HepG2 (cell line): Measurements from ENCODE around the gene CLDN7. TPM values are rescaled to one million over a fixed set of nuclear protein-coding genes. Genes with fewer than 3 reads are reported as not detected.

Source experiments
- ATAC-seq: fragments of 200-7000 bp; cut with Tn5 transposase; 3 replicates; pipeline ENCODE4 v1.9.1; 2020; ENCODE audit warnings: mild to moderate bottlenecking, moderate library complexity
- BruUV-seq: library from RNA; stranded (reverse); fragments of 400-500 nt; replicated peaks from 2 replicates; lab custom pipeline; 2021; lab: Mats Ljungman, UMichigan
- CTCF ChIA-PET: fragments of 300-600 bp; formaldehyde crosslinking; extraction: SDS; loops from one replicate; lab custom pipeline; 2021; ENCODE audit warnings: low total read pairs, inconsistent platforms, low intra/inter-chr PET ratio; lab: Yijun Ruan, JAX
- POLR2A ChIA-PET: fragments of 350-600 bp; sonication (Branson Sonifier 250); formaldehyde crosslinking; loops from one replicate; lab custom pipeline; 2020; ENCODE audit warnings: antibody characterized with exemption, inconsistent platforms; lab: Yijun Ruan, JAX
- DNase-seq: peaks from one replicate; pipeline ENCODE4 v3.0.0-alpha.2; 2015; ENCODE audit warnings: low spot score
- FAIRE-seq: peaks from 3 replicates; lab custom pipeline; 2011; peaks lifted over from hg19 to GRCh38; lab: Jason Lieb, UNC
- H2AFZ ChIP-seq: one replicate; pipeline ENCODE4 v1.6.1; 2011; ENCODE audit warnings: low read length, inconsistent platforms
- H3K27ac ChIP-seq: fragments of 300-600 bp; 3 replicates; pipeline ENCODE4 v1.8.0; 2011; ENCODE audit warnings: mixed run types, mild to moderate bottlenecking, mixed read lengths, low read length, inconsistent platforms; ENCODE audit not compliant: insufficient read depth; ENCODE audit errors: extremely low read length
- H3K27me3 ChIP-seq, 2 experiments: fragments of 200-600 bp in 1 of 2; 2 replicates in 1 of 2; 3 replicates in 1 of 2; pipeline versions ENCODE4 v1.6.0 to v1.8.0; 2011; ENCODE audit warnings: low read length in 2 of 2, mild to moderate bottlenecking in 2 of 2, moderate library complexity in 2 of 2, inconsistent platforms in 1 of 2; ENCODE audit not compliant: insufficient read depth in 2 of 2, control insufficient read depth in 1 of 2
- H3K36me3 ChIP-seq, 2 experiments: fragments of 200-600 bp in 1 of 2; replicated peaks in 1 of 2; 2 replicates in 1 of 2; 3 replicates in 1 of 2; pipeline versions ENCODE4 v1.5.1 to v1.8.0; 2011; ENCODE audit warnings: low read length in 2 of 2, inconsistent platforms in 1 of 2; ENCODE audit not compliant: insufficient read depth in 2 of 2, control insufficient read depth in 1 of 2
- H3K4me1 ChIP-seq: 2 replicates; pipeline ENCODE4 v1.5.1; 2012; ENCODE audit warnings: low read length, inconsistent platforms; ENCODE audit not compliant: insufficient read depth
- H3K4me2 ChIP-seq: 2 replicates; pipeline ENCODE4 v1.6.0; 2011; ENCODE audit warnings: low read depth, low read length, inconsistent platforms
- H3K4me3 ChIP-seq, 3 experiments: fragments of 200-600 bp in 1 of 3; sonication (generic), shearing (Covaris generic) in 1 of 3; replicated peaks in 1 of 3; 2 replicates each; pipeline ENCODE4 v1.5.1; 2011 to 2016; ENCODE audit warnings: low read length in 3 of 3, inconsistent platforms in 2 of 3, low read depth in 2 of 3, mild to moderate bottlenecking in 2 of 3, control low read depth in 1 of 3, mixed read lengths in 1 of 3; ENCODE audit not compliant: insufficient read depth in 1 of 3
- H3K79me2 ChIP-seq: one replicate; pipeline ENCODE4 v1.6.1; 2011; ENCODE audit warnings: low read length, inconsistent platforms; ENCODE audit not compliant: insufficient read depth
- H3K9ac ChIP-seq: 2 replicates; pipeline ENCODE4 v1.6.0; 2011; ENCODE audit warnings: mild to moderate bottlenecking, low read depth, low read length, inconsistent platforms; ENCODE audit not compliant: insufficient read depth
- H3K9me3 ChIP-seq: 2 replicates; pipeline ENCODE4 v1.5.1; 2012; ENCODE audit warnings: mild to moderate bottlenecking, low read length
- H4K20me1 ChIP-seq: 2 replicates; pipeline ENCODE4 v1.6.0; 2011; ENCODE audit warnings: inconsistent platforms, mild to moderate bottlenecking, low read length, moderate library complexity; ENCODE audit not compliant: insufficient read depth
- ARHGAP35 ChIP-seq: sonication (generic); formaldehyde crosslinking; IDR thresholded peaks from 2 replicates; pipeline ENCODE4 v1.9.0; 2022; ENCODE audit warnings: mild to moderate bottlenecking, inconsistent platforms, moderate library complexity, missing genetic modification reagents, borderline replicate concordance
- HNRNPUL1 ChIP-seq: fragments of 200-400 bp; formaldehyde crosslinking; IDR thresholded peaks from 2 replicates; pipeline ENCODE4 v1.6.1; 2017; ENCODE audit warnings: low read depth, mild to moderate bottlenecking, low read length, moderate library complexity
- MYC ChIP-seq: sonication (generic); formaldehyde crosslinking; IDR thresholded peaks from 2 replicates; pipeline ENCODE4 v1.9.0; 2021; ENCODE audit warnings: missing genetic modification reagents, borderline replicate concordance
- NPAS2 ChIP-seq: sonication (generic); formaldehyde crosslinking; IDR thresholded peaks from 2 replicates; pipeline ENCODE4 v1.8.0; 2022; ENCODE audit warnings: mild to moderate bottlenecking, missing genetic modification reagents, borderline replicate concordance
- SMC3 ChIP-seq: IDR thresholded peaks from 2 replicates; pipeline ENCODE4 v1.6.1; 2011; ENCODE audit warnings: low read length, improper control_type of control experiment
- ZFP41 ChIP-seq: sonication (generic); formaldehyde crosslinking; IDR thresholded peaks from 2 replicates; pipeline ENCODE4 v1.4.0; 2020; ENCODE audit warnings: mild to moderate bottlenecking, missing genetic modification reagents, borderline replicate concordance
- ZNF546 ChIP-seq: sonication (generic); formaldehyde crosslinking; conservative IDR thresholded peaks from 2 replicates; pipeline ENCODE4 v1.8.1; 2023; ENCODE audit warnings: mild to moderate bottlenecking, missing genetic modification reagents
- ZNF644 ChIP-seq: IDR thresholded peaks from 2 replicates; pipeline ENCODE4 v1.6.1; 2016; ENCODE audit warnings: low read depth
- WGBS: methylation state at CpG from one replicate; pipeline ENCODE4 v1.1.6; 2017; ENCODE audit warnings: low lambda C conversion rate; 5-methylcytosine and 5-hydroxymethylcytosine counted together
- in situ Hi-C: cut with HindIII; loops from 2 replicates; pipeline ENCODE4 v1.10.0; 2017; ENCODE audit warnings: low pct_unique_long_range_greater_than_20kb; ENCODE audit not compliant: extremely low pct_ligation_motif_present
- intact Hi-C: fragments of 100-400 bp; cut with micrococcal nuclease; formaldehyde crosslinking; loops from one replicate; pipeline ENCODE4 v1.10.0; 2022; ENCODE audit not compliant: unreplicated experiment
- polyA plus RNA-seq, 8 experiments: library from polyadenylated mRNA; depleted of rRNA in 3 of 8; stranded (reverse) in 7 of 8; unstranded in 1 of 8; fragments of >200 nt; fragmentation: Illumina TruSeq in 4 of 8; extraction: Trizol in 4 of 8; gene quantifications; 2 replicates each; pipeline versions ENCODE4 v1.2.1 to v1.2.3, GENCODE V29; 2011 to 2016; ENCODE audit warnings: low read depth in 4 of 8, missing spikeins in 1 of 8, mixed read lengths in 1 of 8; ENCODE audit not compliant: insufficient read depth in 1 of 8
- total RNA-seq, 5 experiments: library from RNA; depleted of rRNA; stranded (reverse); fragments of >200 nt; fragmentation: Illumina TruSeq; extraction: Trizol; gene quantifications; 2 replicates each; pipeline ENCODE4 v1.2.3, GENCODE V29; 2016; ENCODE audit warnings: low read depth in 1 of 5
- TF ChIP-seq, protein P1 (sequence below): sonication (generic); formaldehyde crosslinking; IDR thresholded peaks from 2 replicates; pipeline ENCODE4 v1.8.0; 2023; ENCODE audit warnings: mild to moderate bottlenecking, missing genetic modification reagents
- TF ChIP-seq, protein P2 (sequence below): sonication (generic); formaldehyde crosslinking; IDR thresholded peaks from 2 replicates; pipeline ENCODE4 v1.4.0; 2020; ENCODE audit warnings: missing genetic modification reagents
- TF ChIP-seq, protein P3 (sequence below): sonication (generic); formaldehyde crosslinking; IDR thresholded peaks from 2 replicates; pipeline ENCODE4 v1.8.1; 2022; ENCODE audit warnings: low read depth, mild to moderate bottlenecking, missing genetic modification reagents

Gene CLDN7
- total and polyA plus RNA-seq, 2 of the 13 experiments (the other 11 are each of a cell fraction or from before 2014, with no cell fraction given) = not detected

DNA sequence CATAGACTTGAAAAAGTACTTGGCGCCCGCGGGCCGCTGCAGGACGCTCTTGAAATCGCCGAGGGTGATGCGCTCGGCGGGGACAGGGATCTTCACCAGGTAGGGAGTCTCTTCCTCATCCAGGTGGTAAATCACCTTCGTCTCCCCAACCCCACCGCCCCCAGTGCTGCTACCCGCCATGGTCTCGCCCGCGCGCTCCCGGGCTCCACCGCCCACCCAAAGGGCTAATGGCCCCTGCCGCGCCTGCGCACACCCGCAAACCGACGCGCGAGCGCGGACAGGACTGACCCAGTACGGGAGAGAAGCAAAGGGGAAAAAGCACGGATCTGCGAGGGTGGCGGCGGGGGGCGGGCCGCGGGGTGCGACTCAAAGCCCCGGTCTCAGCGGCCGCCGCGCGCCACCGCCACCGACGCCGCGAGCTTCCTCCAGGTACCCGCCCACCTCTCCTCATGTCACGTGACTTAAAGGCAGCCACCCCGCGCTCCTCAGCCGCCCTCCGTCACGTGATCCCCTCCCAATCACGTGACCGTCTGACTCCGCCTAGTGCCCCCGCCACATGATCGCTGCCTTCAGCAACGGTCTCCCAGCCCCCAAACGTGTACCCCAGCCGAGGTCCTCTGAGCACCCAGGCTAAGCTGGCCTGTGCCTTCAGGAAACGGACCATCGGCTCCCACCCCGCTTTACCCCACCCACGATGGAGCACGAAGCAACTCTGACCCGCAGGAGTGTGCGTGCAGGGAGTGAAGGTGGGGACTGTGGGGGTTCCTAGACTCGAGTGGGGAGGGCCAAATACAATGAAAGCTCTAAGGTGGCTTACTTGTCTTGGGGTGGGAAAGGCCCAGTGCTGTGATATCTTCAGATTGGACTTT is 28.0 kb downstream of the CLDN7 start, which contains the start of gene DVL2:
TSS of gene DVL2 (minus strand) at position 435 of the 869 bp plus-strand sequence. CDS start at position 180, 255 bp downstream.
- intact Hi-C loops = loop anchor here (10.0 kb wide), 1 partner anchor 60 kb away; the partner anchor contains the start of gene ASGR1
- DNase-seq (peak; percentile 88), FAIRE-seq (peak; percentile 84), ATAC-seq (peak; percentile 62)
- Histone ChIP-seq H3K9me3 (no peaks in the 10 kb centered on the region), H3K4me2 (peak within 1 kb of the TSS; percentile 92), H4K20me1 (peaks cover 13% of the 10 kb centered on the region; the same call in 1 of the 2 replicates), H3K79me2 (peaks cover 63% of the 10 kb centered on the region), H3K4me1 (peaks cover 53% of the 10 kb centered on the region), H3K27ac (peak within 1 kb of the TSS; percentile 79), H3K9ac (peak within 1 kb of the TSS; percentile 83), H3K36me3 (peaks cover 22 to 44% of the 10 kb centered on the region in 2 experiments), H2AFZ (no peak within 1 kb of the TSS), H3K27me3 (no peaks in the 10 kb centered on the region; a peak in 1 of 5 replicates), H3K4me3 (peak within 1 kb of the TSS; percentile 66 to 93 (median 89))
- in situ Hi-C loops = no loop called here
- WGBS = 2% methylated on average over 39 of the region's 72 CpGs
- POLR2A ChIA-PET = interaction anchor here (0.7 to 8.9 kb wide), 21 partner anchors 8 to 222 kb away, joined by 3 to 140 read pairs (median 5); partner anchors contain the start of genes ACADVL, ASGR1, ASGR2 and CTDNEP1
- CTCF ChIA-PET = no interaction called here
- TSS peak; percentile 45 for BruUV-seq
- peak; percentile 93 for TF ChIP-seq MYC (CRISPR knock-in tag)
- TF ChIP-seq HNRNPUL1 = no peak
- TF ChIP-seq, protein P1, sequence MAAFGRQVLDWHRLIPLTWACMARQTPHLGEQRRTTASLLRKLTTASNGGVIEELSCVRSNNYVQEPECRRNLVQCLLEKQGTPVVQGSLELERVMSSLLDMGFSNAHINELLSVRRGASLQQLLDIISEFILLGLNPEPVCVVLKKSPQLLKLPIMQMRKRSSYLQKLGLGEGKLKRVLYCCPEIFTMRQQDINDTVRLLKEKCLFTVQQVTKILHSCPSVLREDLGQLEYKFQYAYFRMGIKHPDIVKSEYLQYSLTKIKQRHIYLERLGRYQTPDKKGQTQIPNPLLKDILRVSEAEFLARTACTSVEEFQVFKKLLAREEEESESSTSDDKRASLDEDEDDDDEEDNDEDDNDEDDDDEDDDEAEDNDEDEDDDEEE (CRISPR knock-in tag) = 0 out of 2 replicates have a peak, but pooled peaks have one; percentile 76
- no peak for TF ChIP-seq NPAS2 (CRISPR knock-in tag)
- TF ChIP-seq ZNF644 (CRISPR knock-in tag) = no peak
- no peak for TF ChIP-seq ZNF546 (CRISPR knock-in tag)
- TF ChIP-seq, protein P2, sequence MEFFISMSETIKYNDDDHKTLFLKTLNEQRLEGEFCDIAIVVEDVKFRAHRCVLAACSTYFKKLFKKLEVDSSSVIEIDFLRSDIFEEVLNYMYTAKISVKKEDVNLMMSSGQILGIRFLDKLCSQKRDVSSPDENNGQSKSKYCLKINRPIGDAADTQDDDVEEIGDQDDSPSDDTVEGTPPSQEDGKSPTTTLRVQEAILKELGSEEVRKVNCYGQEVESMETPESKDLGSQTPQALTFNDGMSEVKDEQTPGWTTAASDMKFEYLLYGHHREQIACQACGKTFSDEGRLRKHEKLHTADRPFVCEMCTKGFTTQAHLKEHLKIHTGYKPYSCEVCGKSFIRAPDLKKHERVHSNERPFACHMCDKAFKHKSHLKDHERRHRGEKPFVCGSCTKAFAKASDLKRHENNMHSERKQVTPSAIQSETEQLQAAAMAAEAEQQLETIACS (CRISPR knock-in tag) = peak; percentile 86
- no peak for TF ChIP-seq SMC3
- TF ChIP-seq ZFP41 (CRISPR knock-in tag) = no peak
- TF ChIP-seq, protein P3, sequence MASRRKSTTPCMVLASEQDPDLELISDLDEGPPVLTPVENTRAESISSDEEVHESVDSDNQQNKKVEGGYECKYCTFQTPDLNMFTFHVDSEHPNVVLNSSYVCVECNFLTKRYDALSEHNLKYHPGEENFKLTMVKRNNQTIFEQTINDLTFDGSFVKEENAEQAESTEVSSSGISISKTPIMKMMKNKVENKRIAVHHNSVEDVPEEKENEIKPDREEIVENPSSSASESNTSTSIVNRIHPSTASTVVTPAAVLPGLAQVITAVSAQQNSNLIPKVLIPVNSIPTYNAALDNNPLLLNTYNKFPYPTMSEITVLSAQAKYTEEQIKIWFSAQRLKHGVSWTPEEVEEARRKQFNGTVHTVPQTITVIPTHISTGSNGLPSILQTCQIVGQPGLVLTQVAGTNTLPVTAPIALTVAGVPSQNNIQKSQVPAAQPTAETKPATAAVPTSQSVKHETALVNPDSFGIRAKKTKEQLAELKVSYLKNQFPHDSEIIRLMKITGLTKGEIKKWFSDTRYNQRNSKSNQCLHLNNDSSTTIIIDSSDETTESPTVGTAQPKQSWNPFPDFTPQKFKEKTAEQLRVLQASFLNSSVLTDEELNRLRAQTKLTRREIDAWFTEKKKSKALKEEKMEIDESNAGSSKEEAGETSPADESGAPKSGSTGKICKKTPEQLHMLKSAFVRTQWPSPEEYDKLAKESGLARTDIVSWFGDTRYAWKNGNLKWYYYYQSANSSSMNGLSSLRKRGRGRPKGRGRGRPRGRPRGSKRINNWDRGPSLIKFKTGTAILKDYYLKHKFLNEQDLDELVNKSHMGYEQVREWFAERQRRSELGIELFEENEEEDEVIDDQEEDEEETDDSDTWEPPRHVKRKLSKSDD (CRISPR knock-in tag) = no peak
- TF ChIP-seq ARHGAP35 (CRISPR knock-in tag) = peak; percentile 68; the same call in 1 of the 2 replicates
